ENCODE results near the gene C22orf15.

Gene C22orf15

DNA sequence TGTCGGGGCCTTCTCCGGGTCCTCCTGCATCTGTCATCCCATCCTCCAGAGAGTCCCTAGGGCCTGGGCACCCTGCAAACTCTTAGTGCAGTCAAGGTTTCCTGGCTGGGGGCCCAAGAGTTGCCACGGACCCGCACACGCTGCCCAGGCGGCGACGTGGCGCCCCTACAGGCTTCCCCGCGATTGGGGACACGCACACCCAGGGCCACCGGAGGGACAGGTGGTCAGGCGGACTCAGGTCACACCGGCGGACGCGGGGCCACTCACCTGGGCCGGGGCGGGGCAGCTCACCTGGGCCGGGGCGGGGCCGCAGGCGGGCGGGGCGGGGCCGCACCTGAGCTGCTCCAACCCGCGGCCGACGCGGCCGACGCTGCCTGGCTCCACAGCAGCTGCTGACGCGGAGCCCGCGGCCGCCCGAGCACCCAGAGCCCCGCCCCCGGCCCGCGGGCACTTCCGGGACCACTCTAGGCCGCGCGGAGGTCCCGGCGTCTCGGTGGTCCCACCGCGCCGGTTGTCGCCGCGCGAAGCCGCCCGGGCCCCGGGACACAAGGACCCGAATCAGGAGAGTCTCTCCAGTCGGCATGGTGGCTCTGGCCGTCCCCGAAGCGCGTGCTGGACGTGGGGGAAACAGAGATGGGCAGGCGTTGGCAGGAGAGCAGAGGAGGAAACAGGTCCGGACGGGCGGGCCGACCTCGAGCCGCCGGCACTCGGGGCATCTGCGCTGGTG is 11.9 kb upstream of the C22orf15 start, which contains the start of gene ZNF70:
TSS of gene ZNF70 (minus strand) at position 399 of the 727 bp plus-strand sequence. CDS start 5,972 bp downstream, outside the sequence.
- DNase-seq (ENCODE audit: low read depth in 3 of 3, low spot score in 1 of 3), result peak; percentile 52 to 77 (median 75)

DNA sequence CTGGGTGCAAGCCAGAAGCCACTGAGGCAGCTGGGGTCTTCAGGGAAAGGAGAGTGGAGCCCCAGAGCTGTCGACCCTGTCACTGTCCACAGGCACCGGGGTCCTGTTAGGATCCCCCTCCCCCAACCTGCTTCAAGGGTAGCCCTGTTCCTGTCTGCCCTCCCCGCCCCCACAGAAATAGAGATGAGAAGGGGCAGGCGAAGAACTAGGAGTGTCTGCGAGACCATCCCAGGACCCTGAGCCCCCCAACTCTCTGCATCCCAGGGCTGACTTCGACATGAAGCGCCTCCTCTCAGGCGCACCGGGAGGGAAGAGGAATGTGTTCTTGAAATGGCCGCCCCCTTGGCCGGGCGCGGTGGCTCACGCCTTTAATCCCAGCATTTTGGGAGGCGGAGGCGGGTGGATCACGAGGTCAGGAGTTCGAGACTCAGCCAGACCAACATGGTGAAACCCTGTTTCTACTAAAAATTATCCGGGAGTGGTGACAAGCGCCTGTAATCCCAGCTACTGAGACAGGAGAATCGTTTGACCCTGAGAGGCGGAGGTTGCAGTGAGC is 11.3 kb upstream of the C22orf15 start:
- no peak for DNase-seq (ENCODE audit: low read depth in 3 of 3, low spot score in 1 of 3)

DNA sequence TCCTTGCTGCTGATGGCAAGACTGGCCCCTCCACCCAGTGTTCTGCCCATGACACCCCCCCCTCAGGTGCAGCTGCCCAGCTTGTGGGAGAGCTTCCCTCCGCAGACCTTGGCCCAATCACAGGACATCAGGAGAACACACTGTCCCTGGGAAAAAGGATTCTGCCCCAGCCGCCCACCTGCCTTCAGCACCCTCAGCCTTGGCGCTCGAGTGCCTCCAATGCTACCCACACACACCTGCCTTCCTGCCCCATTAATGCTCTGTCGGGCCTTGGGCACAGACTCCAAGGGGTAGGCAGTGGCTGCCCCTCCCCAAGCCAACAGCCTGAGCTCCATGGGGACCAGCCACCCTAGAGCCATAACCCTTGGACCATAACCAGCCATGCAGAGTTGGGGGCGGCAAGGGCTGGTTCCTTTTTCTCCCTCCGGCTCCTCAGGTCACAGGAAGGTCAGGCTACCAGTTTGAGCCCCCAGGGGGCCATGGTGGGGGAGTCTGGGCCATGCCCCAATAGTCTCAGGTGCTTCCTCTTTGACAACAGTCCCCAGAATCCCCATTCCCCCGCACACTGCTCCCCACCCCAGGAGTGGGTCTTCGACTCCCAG is 10.6 kb upstream of the C22orf15 start:
- DNase-seq (ENCODE audit: low read depth in 3 of 3, low spot score in 1 of 3), result no peak

DNA sequence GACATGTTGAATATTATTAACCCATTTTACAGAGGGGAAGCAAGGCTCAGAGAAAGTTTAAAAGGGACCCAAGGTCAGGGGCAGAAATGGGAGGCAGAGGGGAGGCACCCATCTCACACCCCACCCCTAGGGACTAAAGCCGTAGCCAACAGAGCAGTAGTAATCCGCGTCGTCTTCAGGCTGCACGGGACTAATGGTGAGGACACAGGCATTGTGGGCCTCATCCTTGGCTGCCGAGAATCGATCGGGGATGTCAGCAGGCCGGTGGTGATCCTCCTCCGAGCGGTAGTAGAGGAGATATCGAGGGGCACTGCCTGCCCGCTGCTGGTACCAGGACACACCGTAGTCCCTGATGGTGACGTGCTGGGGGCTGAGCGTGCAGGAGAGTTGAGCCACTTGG is 10.0 kb upstream of the C22orf15 start:
- DNase-seq (ENCODE audit: low read depth in 3 of 3, low spot score in 1 of 3), result no peak

DNA sequence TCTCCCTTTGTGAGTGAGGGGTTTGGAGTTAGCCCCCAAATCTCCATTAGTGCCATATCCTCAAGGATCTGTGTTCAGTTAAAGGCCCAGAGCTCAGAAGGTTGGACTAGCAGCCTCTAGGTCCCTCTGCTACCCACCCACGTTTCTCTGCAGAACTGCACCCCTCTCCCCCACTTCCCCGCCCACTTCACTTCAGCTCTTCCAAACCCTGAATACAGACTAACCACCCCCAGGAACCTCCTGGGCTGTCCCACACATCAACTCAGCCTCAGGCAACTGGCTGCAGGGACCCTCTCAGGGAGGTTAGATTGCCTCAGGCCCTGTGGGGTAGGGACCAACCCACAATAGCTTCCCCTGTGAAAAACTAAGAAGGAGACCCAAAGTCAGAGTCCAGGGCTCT is 9.4 kb upstream of the C22orf15 start:
- no peak for DNase-seq (ENCODE audit: low read depth in 3 of 3, low spot score in 1 of 3)

GRCh38 chr22:23754220-23754919 is 8.4 kb upstream of the C22orf15 start, which contains the start of gene VPREB3:
Gene VPREB3, minus strand, starts transcription at chr22:23754425. Its CDS starts 62 bp downstream, at chr22:23754363.
- no peak for DNase-seq (ENCODE audit: low read depth in 3 of 3, low spot score in 1 of 3)

DNA sequence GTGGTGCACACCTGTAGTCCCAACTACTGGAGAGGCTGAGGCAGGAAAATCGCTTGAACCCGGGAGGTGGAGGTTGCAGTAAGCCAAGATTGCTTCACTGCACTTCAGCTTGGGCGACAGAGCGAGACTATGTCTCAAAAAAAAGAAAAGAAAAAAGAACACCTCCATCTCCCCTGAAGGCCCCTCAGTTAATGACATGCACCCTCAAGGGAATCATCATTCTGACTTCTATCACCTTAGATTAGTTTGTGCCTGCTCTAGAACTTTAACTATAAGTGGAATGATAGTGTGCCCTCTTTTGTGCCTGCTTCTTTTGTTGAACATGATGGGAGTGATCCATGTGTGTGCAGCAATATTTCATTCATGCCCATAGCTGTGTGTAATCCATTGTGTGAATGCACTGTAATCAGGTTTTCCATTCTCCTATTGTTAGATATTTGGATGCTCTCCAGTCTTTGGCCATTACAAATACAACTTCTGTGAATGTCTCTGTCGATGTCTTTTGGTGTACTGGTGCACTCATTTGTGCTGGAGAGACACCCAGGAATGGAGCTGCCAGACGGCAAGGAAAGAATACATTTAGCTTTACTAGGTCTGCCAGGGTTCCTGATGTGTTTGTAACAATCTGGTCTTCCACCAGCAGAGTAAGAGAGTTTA is 7.7 kb upstream of the C22orf15 start:
- no peak for DNase-seq (ENCODE audit: low read depth in 3 of 3, low spot score in 1 of 3)

- DNase-seq (ENCODE audit: low read depth in 3 of 3, low spot score in 1 of 3), result no peak
These were observed 7.1 kb upstream of the C22orf15 start for GRCh38 chr22:23755711-23756110.

DNA sequence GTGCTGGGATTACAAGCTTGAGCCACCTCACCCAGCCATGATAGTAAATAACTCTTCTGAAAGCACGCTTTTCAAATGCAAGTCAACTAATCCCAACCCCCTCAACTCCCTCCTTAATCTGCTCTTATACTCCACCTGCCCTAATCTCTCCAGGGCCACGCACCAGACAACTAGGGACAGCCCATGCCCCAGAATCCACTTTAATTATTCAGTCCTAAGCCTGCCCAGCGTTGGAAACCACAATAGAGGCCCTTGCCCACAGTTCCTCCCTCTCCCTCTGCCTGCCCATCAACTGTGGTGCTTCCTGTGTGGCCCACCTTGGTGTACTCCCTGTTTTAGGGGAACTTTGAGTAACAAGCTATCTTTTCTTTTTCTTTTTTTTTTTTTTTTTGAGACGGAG is 5.9 kb upstream of the C22orf15 start:
- no peak for DNase-seq (ENCODE audit: low read depth in 3 of 3, low spot score in 1 of 3)

DNA sequence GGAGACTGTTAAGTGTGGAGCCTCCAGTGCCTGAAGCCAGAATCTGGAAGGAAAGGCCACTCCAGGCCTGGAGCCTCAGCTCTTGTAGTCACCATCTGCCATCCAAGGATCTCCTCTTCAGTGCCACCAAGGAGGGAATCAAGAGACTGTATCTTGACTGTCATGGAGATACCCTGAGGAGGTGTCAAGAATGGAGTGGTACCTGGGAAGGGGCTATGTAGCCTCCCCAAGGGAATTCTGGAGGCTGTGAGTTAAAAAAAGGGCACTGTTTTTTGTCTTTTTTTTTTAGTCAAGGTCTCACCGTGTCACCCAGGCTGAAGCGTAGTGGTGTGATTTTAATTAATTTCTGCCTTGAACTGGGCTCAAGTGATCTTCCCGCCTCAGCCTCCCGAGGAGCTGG is 3.2 kb upstream of the C22orf15 start:
- no peak for DNase-seq (ENCODE audit: low read depth in 3 of 3, low spot score in 1 of 3)

DNA sequence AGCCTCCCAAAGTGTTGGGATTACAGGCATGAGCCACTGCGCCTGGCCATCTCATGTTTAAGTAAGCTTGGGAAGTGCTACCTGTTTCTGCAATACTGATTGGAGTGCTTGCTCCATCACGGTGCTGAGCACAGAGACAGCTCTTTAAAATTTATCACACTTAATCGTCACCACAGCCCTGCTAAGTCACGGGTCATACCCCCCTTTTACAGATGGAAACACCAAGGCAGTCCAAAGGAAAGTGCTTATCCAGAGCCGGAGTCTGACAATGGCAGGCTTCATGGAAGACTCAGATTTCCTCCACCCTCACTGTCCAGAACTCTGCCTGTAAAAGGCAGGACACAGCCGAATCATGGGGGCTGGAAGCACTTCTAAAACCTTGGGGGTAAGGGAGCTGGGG is 2.7 kb upstream of the C22orf15 start:
- no peak for DNase-seq (ENCODE audit: low read depth in 3 of 3, low spot score in 1 of 3)

DNA sequence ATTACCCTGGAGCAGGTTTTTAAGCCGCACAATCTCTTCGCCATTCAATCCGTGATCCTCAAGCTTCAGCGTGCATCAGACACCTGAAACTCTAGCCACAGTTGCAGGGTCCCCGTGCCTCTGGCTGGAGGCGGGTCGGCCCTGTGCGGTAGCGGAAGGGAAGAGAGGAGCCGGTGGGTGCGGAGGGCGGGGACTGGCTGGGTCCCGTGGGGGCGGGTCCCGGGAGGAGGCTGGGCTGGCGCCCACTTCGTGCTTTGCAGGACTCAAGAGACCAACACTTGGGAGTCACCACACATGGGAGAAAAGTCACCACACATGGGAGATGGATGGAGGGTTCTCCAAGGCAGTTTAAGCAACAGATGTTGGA is 772 bp downstream of the C22orf15 start:
- peak in 1 of 3 donors; percentile 51 for DNase-seq (ENCODE audit: low read depth in 3 of 3, low spot score in 1 of 3)

DNA sequence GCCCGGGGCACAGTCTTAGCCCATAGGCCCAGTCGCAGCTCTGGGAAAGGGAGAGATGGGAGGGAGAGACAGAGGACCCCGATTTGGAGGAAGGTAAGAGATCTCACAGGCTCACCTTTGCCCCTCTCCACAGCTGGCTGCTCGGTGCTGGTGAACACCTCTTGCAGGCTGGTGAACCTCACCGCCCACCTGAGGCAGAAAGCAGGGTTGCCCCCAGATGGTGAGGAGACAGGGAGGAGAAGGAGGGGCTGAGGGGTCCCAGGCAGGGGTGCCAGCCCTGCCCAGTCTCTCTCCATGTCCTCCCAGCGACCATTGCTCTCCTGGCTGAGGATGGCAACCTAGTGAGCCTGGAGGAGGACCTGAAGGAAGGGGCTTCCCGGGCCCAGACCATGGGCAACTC is 1.2 kb downstream of the C22orf15 start:
- no peak for DNase-seq (ENCODE audit: low read depth in 3 of 3, low spot score in 1 of 3)

DNA sequence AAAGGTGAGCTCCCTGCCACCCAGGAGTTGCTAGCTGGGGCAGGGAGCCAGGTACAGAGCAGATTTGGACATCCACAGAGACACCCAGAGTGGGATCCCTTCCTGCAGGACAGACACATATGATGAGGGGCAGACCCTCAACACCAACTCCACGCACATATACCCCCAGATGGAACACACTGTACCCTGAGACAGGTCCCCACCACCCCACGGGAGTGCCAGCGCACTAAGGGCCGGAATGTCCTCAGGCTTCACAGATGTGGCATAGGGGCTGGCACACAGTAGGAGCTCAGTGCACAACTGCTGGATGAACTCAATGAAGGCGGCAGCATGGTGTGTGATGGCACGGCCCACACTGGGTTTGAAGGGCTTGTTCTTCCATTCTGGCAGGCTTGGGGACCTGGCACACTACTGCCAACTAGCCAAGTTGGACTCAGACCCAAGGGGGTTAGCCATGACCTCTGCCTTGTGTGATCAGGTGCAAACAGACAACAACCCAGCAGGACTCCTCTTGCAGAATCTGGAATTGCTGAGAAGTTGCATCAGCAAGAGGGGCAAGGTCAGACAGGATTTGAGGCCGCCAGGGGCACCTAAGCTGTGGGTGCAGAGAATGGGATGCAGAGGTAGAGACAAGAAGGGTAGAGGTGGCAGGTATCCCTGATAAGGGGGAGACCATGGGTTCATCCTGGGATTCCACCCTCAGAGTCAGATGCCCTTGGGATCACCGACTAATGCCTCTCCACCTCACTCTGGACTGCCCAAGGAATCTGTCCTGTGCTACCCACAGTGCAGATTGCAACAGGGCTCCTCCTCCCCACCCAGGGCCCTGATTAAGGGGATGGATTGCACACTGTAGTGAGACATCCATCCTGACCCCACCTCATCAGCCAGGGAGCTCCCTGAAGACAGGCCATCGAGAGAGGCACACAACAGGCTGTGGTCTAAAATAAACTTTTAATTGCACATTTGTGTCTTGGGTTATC is 2.4 kb downstream of the C22orf15 start:
- no peak for DNase-seq (ENCODE audit: low read depth in 3 of 3, low spot score in 1 of 3)

DNA sequence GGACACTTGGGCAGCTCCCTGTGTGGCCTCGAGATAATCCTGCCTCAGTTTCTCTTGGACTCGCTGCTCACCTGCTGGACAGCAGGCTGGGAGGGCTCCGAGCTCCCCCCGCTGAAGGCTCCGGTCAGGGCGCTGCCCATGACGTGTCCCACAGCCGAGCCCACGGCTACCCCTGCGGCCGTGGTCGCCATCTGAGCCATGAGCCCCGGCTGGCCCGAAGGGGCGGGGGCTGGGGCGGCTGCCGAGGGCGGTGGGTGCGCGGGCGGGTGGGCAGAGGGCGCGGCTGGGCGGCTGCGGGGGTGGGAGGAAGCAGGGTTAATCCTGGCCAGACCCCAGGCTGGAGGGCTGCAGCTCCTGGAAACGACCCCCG is 4.5 kb downstream of the C22orf15 start:
- no peak for DNase-seq (ENCODE audit: low read depth in 3 of 3, low spot score in 1 of 3)

DNA sequence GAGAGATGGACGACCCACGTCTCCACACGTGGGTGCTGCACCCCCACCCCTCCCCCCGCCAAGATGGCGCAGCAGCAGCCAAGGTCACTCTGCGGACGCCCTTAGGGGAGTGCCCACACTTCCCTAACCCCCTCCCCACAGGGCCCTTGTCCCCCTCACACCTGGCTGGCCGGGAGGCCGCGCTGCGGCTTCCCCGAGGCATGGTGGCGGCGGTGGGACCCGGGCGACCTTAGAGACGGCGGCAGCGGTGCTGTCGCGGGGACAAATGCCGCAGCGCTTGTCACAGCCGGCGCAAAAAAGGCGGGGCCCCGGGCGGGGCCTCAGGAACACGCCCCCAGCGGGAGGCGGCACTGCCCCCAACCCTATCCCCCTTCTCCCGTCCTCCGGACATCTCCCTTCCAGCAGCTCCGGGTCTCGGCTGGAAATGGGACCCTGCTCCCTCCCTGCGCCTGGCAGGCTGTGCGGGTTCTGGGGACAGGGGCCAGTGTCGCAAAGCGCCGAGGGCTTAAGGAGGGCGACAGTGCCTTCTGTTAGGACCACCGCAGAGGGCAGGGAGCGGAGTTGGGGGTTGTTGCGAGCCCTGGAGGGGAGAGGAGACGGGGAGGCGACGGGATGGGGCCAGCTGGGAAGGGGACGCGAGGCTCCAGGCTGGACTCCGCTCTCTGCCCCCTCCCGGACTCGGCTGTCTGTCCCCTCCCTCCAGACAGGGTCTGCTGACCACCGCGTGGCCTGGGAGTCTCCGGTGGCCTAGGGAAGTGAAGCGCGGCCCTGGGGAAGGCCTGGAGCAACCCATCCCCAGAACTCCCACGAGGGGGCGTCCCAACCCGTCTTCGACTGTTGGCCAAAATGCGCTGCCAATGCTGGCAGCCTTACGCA is 5.1 kb downstream of the C22orf15 start, which contains the start of gene CHCHD10:
TSS of gene CHCHD10 (minus strand) at position 300 of the 876 bp plus-strand sequence. CDS start at position 202, 98 bp downstream.
- peak in 2 of 3 donors; percentile 50 to 70 for DNase-seq (ENCODE audit: low read depth in 3 of 3, low spot score in 1 of 3)

GRCh38 chr22:23769321-23769965 is 6.7 kb downstream of the C22orf15 start:
- DNase-seq (ENCODE audit: low read depth in 3 of 3, low spot score in 1 of 3), result no peak

DNA sequence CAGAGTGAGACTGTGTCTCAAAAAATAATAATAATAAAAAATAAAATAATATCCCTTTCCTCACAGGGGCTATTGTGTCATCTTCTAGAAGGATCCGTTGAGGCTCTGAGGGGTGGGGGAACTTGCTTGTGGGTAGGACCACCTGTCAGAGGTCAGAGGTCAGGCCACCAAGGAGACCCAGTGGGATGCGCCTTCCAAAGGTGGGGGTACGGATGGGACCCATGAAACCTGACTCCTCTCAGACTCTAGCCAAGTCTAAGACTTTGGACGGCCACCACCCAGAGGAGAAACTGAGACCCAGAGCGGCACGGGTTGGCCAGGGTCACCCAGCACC is 9.5 kb downstream of the C22orf15 start:
- no peak for DNase-seq (ENCODE audit: low read depth in 3 of 3, low spot score in 1 of 3)
